SK-N-SH (cell line): ENCODE measurements around the gene GPR61. TPM values are rescaled to one million over a fixed set of nuclear protein-coding genes. Genes with fewer than 3 reads are reported as not detected.

ENCODE experiments used
- CTCF ChIA-PET: fragments of 300-600, 350-600 bp; formaldehyde crosslinking; extraction: SDS; loops from one replicate; lab custom pipeline; 2021; lab: Yijun Ruan, JAX
- POLR2A ChIA-PET: fragments of 350-600 bp; sonication (Branson Sonifier 250); formaldehyde crosslinking; extraction: SDS; loops from one replicate; lab custom pipeline; 2020; ENCODE audit warnings: antibody characterized with exemption, inconsistent platforms; lab: Yijun Ruan, JAX
- DNase-seq: peaks from one replicate; pipeline ENCODE4 v3.0.0; 2012
- H2AFZ ChIP-seq: fragments of 200-600 bp; sonication (generic); 2 replicates; pipeline ENCODE4 v1.8.1; 2016; ENCODE audit warnings: antibody characterized with exemption, mild to moderate bottlenecking, low read depth
- H3F3A ChIP-seq: fragments of 200-600 bp; sonication (generic); replicated peaks from 2 replicates; pipeline ENCODE3; 2016; ENCODE audit warnings: antibody characterized with exemption, mild to moderate bottlenecking; ENCODE audit not compliant: insufficient read depth
- H3K27ac ChIP-seq, 2 experiments: fragments of 200-500 bp in 1 of 2; fragments of 200-600 bp in 1 of 2; sonication (Bioruptor generic) in 1 of 2; sonication (generic), shearing (Covaris generic) in 1 of 2; 2 replicates each; pipeline versions ENCODE4 v1.5.1 to v1.6.1; 2014 to 2016; ENCODE audit warnings: low read depth in 2 of 2, inconsistent platforms in 1 of 2, low read length in 1 of 2, mild to moderate bottlenecking in 1 of 2, mixed read lengths in 1 of 2
- H3K27me3 ChIP-seq: fragments of 200-600 bp; sonication (generic), shearing (Covaris generic); 2 replicates; pipeline ENCODE4 v1.6.1; 2016; ENCODE audit warnings: mixed run types; ENCODE audit not compliant: insufficient read depth
- H3K36me3 ChIP-seq, 2 experiments: fragments of 200-500 bp in 1 of 2; fragments of 200-600 bp in 1 of 2; sonication (Bioruptor generic) in 1 of 2; sonication (generic) in 1 of 2; replicated peaks in 1 of 2; 2 replicates each; pipeline versions ENCODE3 to v1.5.1; 2014 to 2016; ENCODE audit warnings: low read length in 1 of 2, mild to moderate bottlenecking in 1 of 2; ENCODE audit not compliant: insufficient read depth in 2 of 2, control insufficient read depth in 1 of 2
- H3K4me1 ChIP-seq, 2 experiments: fragments of 200-500 bp in 1 of 2; fragments of 200-600 bp in 1 of 2; sonication (Bioruptor generic) in 1 of 2; sonication (generic), shearing (Covaris generic) in 1 of 2; 2 replicates each; pipeline versions ENCODE4 v1.5.1 to v1.6.1; 2014 to 2016; ENCODE audit warnings: low read depth in 1 of 2, low read length in 1 of 2, mixed run types in 1 of 2; ENCODE audit not compliant: insufficient read depth in 2 of 2, control insufficient read depth in 1 of 2
- H3K4me2 ChIP-seq: fragments of 200-600 bp; sonication (generic), shearing (Covaris generic); 2 replicates; pipeline ENCODE4 v1.6.1; 2017; ENCODE audit warnings: mixed run types
- H3K4me3 ChIP-seq, 2 experiments: fragments of 200-500 bp in 1 of 2; fragments of 200-600 bp in 1 of 2; sonication (Bioruptor generic) in 1 of 2; sonication (generic), shearing (Covaris generic) in 1 of 2; 2 replicates each; pipeline versions ENCODE4 v1.5.1 to v1.8.1; 2014 to 2016; ENCODE audit warnings: low read depth in 2 of 2, inconsistent platforms in 1 of 2, low read length in 1 of 2, mild to moderate bottlenecking in 1 of 2, mixed read lengths in 1 of 2, moderate library complexity in 1 of 2
- H3K79me2 ChIP-seq: fragments of 200-600 bp; sonication (generic); 2 replicates; pipeline ENCODE4 v1.8.1; 2017; ENCODE audit warnings: mild to moderate bottlenecking; ENCODE audit not compliant: insufficient read depth
- H3K9ac ChIP-seq: fragments of 200-600 bp; sonication (generic); 2 replicates; pipeline ENCODE4 v1.6.1; 2017; ENCODE audit warnings: mixed run types
- H3K9me2 ChIP-seq: fragments of 200-600 bp; sonication (generic); 2 replicates; pipeline ENCODE4 v1.6.1; 2017; ENCODE audit warnings: mixed run types
- H3K9me3 ChIP-seq: fragments of 200-600 bp; sonication (generic); 2 replicates; pipeline ENCODE4 v1.6.1; 2017; ENCODE audit warnings: mixed run types, mild to moderate bottlenecking, moderate library complexity
- H4K20me1 ChIP-seq: fragments of 200-600 bp; sonication (generic); 2 replicates; pipeline ENCODE4 v1.6.1; 2017; ENCODE audit warnings: mild to moderate bottlenecking, mixed run types; ENCODE audit not compliant: insufficient read depth
- ELF1 ChIP-seq: IDR thresholded peaks from 2 replicates; pipeline ENCODE4 v1.4.0; 2012
- FOSL2 ChIP-seq: IDR thresholded peaks from 2 replicates; pipeline ENCODE4 v1.4.0; 2012; ENCODE audit warnings: low read depth, mild to moderate bottlenecking, moderate library complexity, borderline replicate concordance
- FOXJ3 ChIP-seq: sonication (generic); formaldehyde crosslinking; IDR thresholded peaks from 2 replicates; pipeline ENCODE4 v1.5.1; 2020; ENCODE audit warnings: mild to moderate bottlenecking, missing genetic modification reagents
- FOXM1 ChIP-seq: IDR thresholded peaks from 2 replicates; pipeline ENCODE4 v1.4.0; 2012; ENCODE audit warnings: low read depth, mild to moderate bottlenecking
- GATA2 ChIP-seq: sonication (generic); formaldehyde crosslinking; IDR thresholded peaks from 2 replicates; pipeline ENCODE4 v1.5.0; 2020; ENCODE audit warnings: mild to moderate bottlenecking, missing genetic modification reagents
- JUND ChIP-seq: IDR thresholded peaks from 2 replicates; pipeline ENCODE4 v1.4.0; 2012
- NFIC ChIP-seq: IDR thresholded peaks from 2 replicates; pipeline ENCODE4 v1.4.0; 2012; ENCODE audit warnings: borderline replicate concordance
- RAD21 ChIP-seq: IDR thresholded peaks from 2 replicates; pipeline ENCODE4 v1.6.1; 2012; ENCODE audit warnings: mild to moderate bottlenecking, low read length
- RFX5 ChIP-seq: IDR thresholded peaks from 2 replicates; pipeline ENCODE4 v1.6.1; 2012; ENCODE audit warnings: mild to moderate bottlenecking, improper control_type of control experiment, low read length
- SMC3 ChIP-seq: IDR thresholded peaks from 2 replicates; pipeline ENCODE4 v1.6.1; 2012; ENCODE audit warnings: low read depth, low read length, improper control_type of control experiment
- TAF1 ChIP-seq: IDR thresholded peaks from 2 replicates; pipeline ENCODE4 v1.6.1; 2012; ENCODE audit warnings: low read depth, mild to moderate bottlenecking, low read length, moderate library complexity, borderline replicate concordance
- TEAD4 ChIP-seq: IDR thresholded peaks from 2 replicates; pipeline ENCODE4 v1.4.0; 2012; ENCODE audit warnings: mild to moderate bottlenecking, borderline replicate concordance; ENCODE audit not compliant: insufficient read depth
- WGBS: methylation state at CpG from one replicate; pipeline ENCODE4 v1.1.6; 2017; ENCODE audit warnings: low lambda C conversion rate; 5-methylcytosine and 5-hydroxymethylcytosine counted together
- polyA plus RNA-seq, 3 experiments: library from polyadenylated mRNA; depleted of rRNA; stranded (reverse); fragments of >200 nt; gene quantifications; 2 replicates each; pipeline ENCODE4 v1.2.3, GENCODE V29; 2012
- TF ChIP-seq, protein P1 (sequence below): IDR thresholded peaks from 2 replicates; pipeline ENCODE4 v1.4.0; 2012; ENCODE audit warnings: low read depth, borderline replicate concordance
- TF ChIP-seq, protein P2 (sequence below): IDR thresholded peaks from 2 replicates; pipeline ENCODE4 v1.4.0; 2012; ENCODE audit warnings: low read depth, borderline replicate concordance
- TF ChIP-seq, protein P3 (sequence below): IDR thresholded peaks from 2 replicates; pipeline ENCODE4; 2012
- TF ChIP-seq, protein P4 (sequence below): fragments of 150-350 bp; IDR thresholded peaks from 2 replicates; pipeline ENCODE4 v1.6.1; 2017; ENCODE audit warnings: antibody characterized with exemption, low read length, low read depth, borderline replicate concordance

The GPR61 gene
- polyA plus RNA-seq, 1 of the 3 experiments (the other 2 are of a cell fraction) = not detected

DNA sequence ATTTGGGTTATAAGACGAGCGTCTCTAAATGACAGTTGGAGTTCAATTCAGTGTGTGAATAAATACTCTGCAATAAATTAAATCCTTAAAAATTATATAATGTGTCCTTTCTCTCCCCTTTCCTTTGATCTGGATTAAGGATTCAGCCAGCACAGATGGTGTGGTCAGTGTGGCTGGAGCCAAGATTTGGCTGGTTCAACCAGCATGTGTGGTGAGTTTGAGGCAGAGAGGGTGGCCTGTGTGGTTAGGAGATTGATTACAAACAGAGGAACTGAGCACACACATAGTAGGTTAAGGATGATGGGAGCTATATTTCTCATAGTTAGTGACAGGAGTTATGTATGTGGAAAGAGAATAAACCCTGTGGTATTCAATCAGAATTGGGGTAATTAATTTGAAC lies 16.0 kb upstream of the GPR61 start:
- Histone ChIP-seq H3K4me1 (no peaks in the 10 kb centered on the region), H4K20me1 (no peaks in the 10 kb centered on the region), H3K27me3 (peaks cover 6% of the 10 kb centered on the region; the same call in 1 of the 2 replicates), H3K79me2 (no peaks in the 10 kb centered on the region), H3F3A (no peaks in the 10 kb centered on the region), H3K9me2 (no peaks in the 10 kb centered on the region), H3K9ac (no peak overlapping the region), H3K27ac (no peak overlapping the region), H3K36me3 (no peaks in the 10 kb centered on the region), H3K4me2 (no peak overlapping the region), H2AFZ (no peak overlapping the region), H3K9me3 (no peaks in the 10 kb centered on the region), H3K4me3 (no peak overlapping the region)
- WGBS = 74% methylated on average over 2 of the region's 2 CpGs
- POLR2A ChIA-PET = no interaction called here
- no peak for TF ChIP-seq SMC3
- TF ChIP-seq FOXJ3 = no peak
- no peak for TF ChIP-seq RFX5
- TF ChIP-seq, protein P1, sequence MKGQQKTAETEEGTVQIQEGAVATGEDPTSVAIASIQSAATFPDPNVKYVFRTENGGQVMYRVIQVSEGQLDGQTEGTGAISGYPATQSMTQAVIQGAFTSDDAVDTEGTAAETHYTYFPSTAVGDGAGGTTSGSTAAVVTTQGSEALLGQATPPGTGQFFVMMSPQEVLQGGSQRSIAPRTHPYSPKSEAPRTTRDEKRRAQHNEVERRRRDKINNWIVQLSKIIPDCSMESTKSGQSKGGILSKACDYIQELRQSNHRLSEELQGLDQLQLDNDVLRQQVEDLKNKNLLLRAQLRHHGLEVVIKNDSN = no peak
- TF ChIP-seq FOXM1 = no peak
- no peak for TF ChIP-seq JUND
- no peak for TF ChIP-seq GATA2 (CRISPR knock-in tag)
- no peak for TF ChIP-seq TEAD4
- no peak for TF ChIP-seq TAF1
- no peak for TF ChIP-seq ELF1
- no peak for TF ChIP-seq FOSL2
- TF ChIP-seq, protein P2, sequence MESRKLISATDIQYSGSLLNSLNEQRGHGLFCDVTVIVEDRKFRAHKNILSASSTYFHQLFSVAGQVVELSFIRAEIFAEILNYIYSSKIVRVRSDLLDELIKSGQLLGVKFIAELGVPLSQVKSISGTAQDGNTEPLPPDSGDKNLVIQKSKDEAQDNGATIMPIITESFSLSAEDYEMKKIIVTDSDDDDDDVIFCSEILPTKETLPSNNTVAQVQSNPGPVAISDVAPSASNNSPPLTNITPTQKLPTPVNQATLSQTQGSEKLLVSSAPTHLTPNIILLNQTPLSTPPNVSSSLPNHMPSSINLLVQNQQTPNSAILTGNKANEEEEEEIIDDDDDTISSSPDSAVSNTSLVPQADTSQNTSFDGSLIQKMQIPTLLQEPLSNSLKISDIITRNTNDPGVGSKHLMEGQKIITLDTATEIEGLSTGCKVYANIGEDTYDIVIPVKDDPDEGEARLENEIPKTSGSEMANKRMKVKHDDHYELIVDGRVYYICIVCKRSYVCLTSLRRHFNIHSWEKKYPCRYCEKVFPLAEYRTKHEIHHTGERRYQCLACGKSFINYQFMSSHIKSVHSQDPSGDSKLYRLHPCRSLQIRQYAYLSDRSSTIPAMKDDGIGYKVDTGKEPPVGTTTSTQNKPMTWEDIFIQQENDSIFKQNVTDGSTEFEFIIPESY = no peak
- no peak for TF ChIP-seq NFIC
- TF ChIP-seq, protein P3, sequence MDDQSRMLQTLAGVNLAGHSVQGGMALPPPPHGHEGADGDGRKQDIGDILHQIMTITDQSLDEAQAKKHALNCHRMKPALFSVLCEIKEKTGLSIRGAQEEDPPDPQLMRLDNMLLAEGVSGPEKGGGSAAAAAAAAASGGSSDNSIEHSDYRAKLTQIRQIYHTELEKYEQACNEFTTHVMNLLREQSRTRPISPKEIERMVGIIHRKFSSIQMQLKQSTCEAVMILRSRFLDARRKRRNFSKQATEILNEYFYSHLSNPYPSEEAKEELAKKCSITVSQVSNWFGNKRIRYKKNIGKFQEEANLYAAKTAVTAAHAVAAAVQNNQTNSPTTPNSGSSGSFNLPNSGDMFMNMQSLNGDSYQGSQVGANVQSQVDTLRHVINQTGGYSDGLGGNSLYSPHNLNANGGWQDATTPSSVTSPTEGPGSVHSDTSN = no peak
- TF ChIP-seq, protein P4, sequence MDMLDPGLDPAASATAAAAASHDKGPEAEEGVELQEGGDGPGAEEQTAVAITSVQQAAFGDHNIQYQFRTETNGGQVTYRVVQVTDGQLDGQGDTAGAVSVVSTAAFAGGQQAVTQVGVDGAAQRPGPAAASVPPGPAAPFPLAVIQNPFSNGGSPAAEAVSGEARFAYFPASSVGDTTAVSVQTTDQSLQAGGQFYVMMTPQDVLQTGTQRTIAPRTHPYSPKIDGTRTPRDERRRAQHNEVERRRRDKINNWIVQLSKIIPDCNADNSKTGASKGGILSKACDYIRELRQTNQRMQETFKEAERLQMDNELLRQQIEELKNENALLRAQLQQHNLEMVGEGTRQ = no peak
- no peak for TF ChIP-seq RAD21
- DNase-seq = no peak
- CTCF ChIA-PET = interaction anchor here (0.6 to 26.3 kb wide), 4 partner anchors 9 to 117 kb away, joined by 3 to 1710 read pairs (median 19); partner anchors contain the start of genes AMIGO1, ATXN7L2 and CYB561D1
